ENCODE measurements around the gene LRRC27. TPM values are rescaled to one million over a fixed set of nuclear protein-coding genes. Genes with fewer than 3 reads are reported as not detected.

LRRC27 gene
- total and polyA plus RNA-seq, 2 experiments from 2014 or later: 7.5 to 9.6 TPM

DNA sequence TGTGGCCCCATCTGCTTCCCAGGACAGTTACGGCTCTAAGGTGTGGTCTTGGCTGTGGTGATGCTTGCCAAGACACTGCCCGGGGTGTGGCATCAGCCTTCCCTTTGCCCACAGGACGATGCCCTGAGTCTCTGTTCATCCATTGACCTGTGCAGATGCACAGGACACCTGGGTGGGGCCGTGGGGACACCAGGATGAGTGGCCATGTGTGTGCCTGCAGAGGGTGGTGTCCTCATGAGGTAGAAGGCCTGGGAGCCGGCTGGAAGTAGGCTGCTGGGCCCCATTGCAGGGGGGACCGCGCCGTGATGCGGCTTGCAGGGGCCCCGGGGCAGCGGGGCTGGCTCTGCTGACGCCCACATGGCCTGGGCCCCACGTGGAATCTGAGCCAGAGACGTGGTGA, 42.6 kb downstream of the LRRC27 start:
- Histone ChIP-seq H3K36me3 (ENCODE audit: low read depth) (no peaks in the 10 kb centered on the region), H3K9ac (no peak overlapping the region), H3K4me3 (no peak overlapping the region), H3K4me1 (ENCODE audit: insufficient read depth) (no peaks in the 10 kb centered on the region), H3K9me2 (ENCODE audit: insufficient read depth) (no peaks in the 10 kb centered on the region), H3K27ac (no peak overlapping the region), H3F3A (ENCODE audit: insufficient read depth) (no peaks in the 10 kb centered on the region), H3K9me3 (ENCODE audit: low read depth) (no peaks in the 10 kb centered on the region), H3K27me3 (replicated peaks; ENCODE audit: insufficient read depth) (no peaks in the 10 kb centered on the region), H4K20me1 (ENCODE audit: insufficient read depth) (no peaks in the 10 kb centered on the region), H3K79me2 (ENCODE audit: insufficient read depth) (no peaks in the 10 kb centered on the region), H2AFZ (no peak overlapping the region), H3K4me2 (ENCODE audit: unreplicated experiment) (no peak overlapping the region)
- DNase-seq: no peak
- 83 to 86% methylated on average over 13 to 14 of the region's 14 CpGs for WGBS, 2 experiments (ENCODE audit: low coverage in 1 of 2, low lambda C conversion rate in 2 of 2, missing lambda C conversion rate in 2 of 2)
- in situ Hi-C loops (cut with MboI): no loop called here
- no peak for TF ChIP-seq EZH2phosphoT487 (IDR thresholded peaks at IDR 0.05; ENCODE audit: insufficient read depth, low read depth)
- no peak for TF ChIP-seq EZH2 (IDR thresholded peaks at IDR 0.05; ENCODE audit: insufficient read depth, poor library complexity, severe bottlenecking)

DNA sequence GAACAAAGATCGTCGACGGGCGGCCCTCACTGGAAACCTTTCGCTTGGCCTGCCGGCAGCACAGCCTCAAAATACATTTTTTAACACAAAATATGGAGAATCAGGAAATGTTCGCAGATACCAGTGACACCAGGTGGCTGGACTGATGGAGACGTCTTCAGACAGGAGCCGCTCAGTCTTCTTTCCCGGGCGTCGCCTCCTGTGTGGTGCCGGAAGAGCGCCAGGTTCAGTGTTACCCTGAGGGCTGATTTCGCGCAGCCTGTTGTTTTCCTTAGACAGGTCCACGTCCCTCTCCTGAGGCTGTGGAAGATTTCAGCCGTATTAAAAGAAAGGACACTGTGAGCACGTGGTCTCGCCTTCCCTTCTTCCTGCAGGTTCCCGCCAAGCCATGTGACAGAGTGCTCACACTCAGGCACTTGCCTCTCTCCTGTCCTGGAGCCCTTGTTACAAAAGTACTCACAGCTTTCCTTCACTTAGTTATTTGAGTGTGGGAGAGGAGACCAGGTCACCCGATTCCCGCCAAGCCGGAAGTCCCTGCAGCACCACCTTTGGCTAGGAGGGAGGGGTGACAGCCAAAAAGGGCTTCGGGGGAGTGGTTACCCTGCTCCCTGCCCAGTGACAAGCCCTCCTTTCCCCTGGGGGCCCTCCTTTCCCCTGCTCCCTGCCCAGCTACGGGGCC, 43.3 kb downstream of the LRRC27 start:
- no peak overlapping the region for H2AFZ ChIP-seq
- no peaks in the 10 kb centered on the region for H3F3A ChIP-seq (ENCODE audit: insufficient read depth)

DNA sequence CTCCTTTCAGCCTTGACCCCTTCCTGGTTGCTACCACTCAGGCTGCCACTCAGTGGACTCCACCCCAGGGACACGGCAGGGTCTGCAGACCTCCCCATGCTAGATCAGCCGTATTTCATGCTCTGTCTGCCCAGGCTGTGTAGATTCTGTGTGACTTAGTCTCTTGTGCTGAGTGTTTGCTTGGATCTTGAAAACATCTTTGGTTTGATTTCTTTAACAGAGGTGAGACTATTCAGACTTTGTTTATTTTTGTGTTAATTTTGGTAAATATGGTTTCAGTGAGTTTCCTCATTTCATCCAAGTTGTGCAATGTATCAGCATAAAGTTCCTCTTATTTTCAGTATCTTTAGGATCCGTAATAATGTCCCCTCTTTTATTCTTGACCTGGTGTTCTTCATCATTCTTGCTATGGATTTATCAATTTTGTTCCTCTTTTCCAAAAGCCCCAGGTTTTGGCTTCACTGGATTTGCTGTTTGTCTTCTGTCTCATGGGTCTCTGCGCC, 43.9 kb downstream of the LRRC27 start:
- no peaks in the 10 kb centered on the region for H3K79me2 ChIP-seq (ENCODE audit: insufficient read depth)
- 52 to 56% methylated on average over 4 of the region's 4 CpGs for WGBS, 2 experiments (ENCODE audit: low coverage in 1 of 2, low lambda C conversion rate in 2 of 2, missing lambda C conversion rate in 2 of 2)
- H3K9me2 ChIP-seq (ENCODE audit: insufficient read depth): no peaks in the 10 kb centered on the region
- no peak overlapping the region for H3K4me2 ChIP-seq (ENCODE audit: unreplicated experiment)
- H2AFZ ChIP-seq: no peak overlapping the region
- no peaks in the 10 kb centered on the region for H3K27me3 ChIP-seq (replicated peaks; ENCODE audit: insufficient read depth)
- TF ChIP-seq EZH2phosphoT487 (IDR thresholded peaks at IDR 0.05; ENCODE audit: insufficient read depth, low read depth) (no peak), EZH2 (IDR thresholded peaks at IDR 0.05; ENCODE audit: insufficient read depth, poor library complexity, severe bottlenecking) (no peak)
- no peak overlapping the region for H3K9ac ChIP-seq
- no peak overlapping the region for H3K4me3 ChIP-seq
- H4K20me1 ChIP-seq (ENCODE audit: insufficient read depth): no peaks in the 10 kb centered on the region
- H3K27ac ChIP-seq: no peak overlapping the region
- no peak for DNase-seq
- H3K4me1 ChIP-seq (ENCODE audit: insufficient read depth): no peaks in the 10 kb centered on the region
- no peaks in the 10 kb centered on the region for H3K36me3 ChIP-seq (ENCODE audit: low read depth)
- no peaks in the 10 kb centered on the region for H3F3A ChIP-seq (ENCODE audit: insufficient read depth)
- no peaks in the 10 kb centered on the region for H3K9me3 ChIP-seq (ENCODE audit: low read depth)
- in situ Hi-C loops (cut with MboI): no loop called here

More for the DNA sequence above, 43.3 kb downstream of the LRRC27 start:
- 93 to 94% methylated on average over 26 of the region's 26 CpGs for WGBS, 2 experiments (ENCODE audit: low coverage in 1 of 2, low lambda C conversion rate in 2 of 2, missing lambda C conversion rate in 2 of 2)
- Histone ChIP-seq H3K79me2 (ENCODE audit: insufficient read depth) (no peaks in the 10 kb centered on the region), H3K9me3 (ENCODE audit: low read depth) (no peaks in the 10 kb centered on the region), H3K36me3 (ENCODE audit: low read depth) (no peaks in the 10 kb centered on the region), H3K4me1 (ENCODE audit: insufficient read depth) (no peaks in the 10 kb centered on the region), H3K4me2 (ENCODE audit: unreplicated experiment) (no peak overlapping the region), H3K27me3 (replicated peaks; ENCODE audit: insufficient read depth) (no peaks in the 10 kb centered on the region), H3K4me3 (no peak overlapping the region), H3K9me2 (ENCODE audit: insufficient read depth) (no peaks in the 10 kb centered on the region), H3K27ac (no peak overlapping the region), H3K9ac (no peak overlapping the region), H4K20me1 (ENCODE audit: insufficient read depth) (no peaks in the 10 kb centered on the region)
- in situ Hi-C loops (cut with MboI): no loop called here
- no peak for DNase-seq
- TF ChIP-seq EZH2 (IDR thresholded peaks at IDR 0.05; ENCODE audit: insufficient read depth, poor library complexity, severe bottlenecking) (no peak), EZH2phosphoT487 (IDR thresholded peaks at IDR 0.05; ENCODE audit: insufficient read depth, low read depth) (no peak)

DNA sequence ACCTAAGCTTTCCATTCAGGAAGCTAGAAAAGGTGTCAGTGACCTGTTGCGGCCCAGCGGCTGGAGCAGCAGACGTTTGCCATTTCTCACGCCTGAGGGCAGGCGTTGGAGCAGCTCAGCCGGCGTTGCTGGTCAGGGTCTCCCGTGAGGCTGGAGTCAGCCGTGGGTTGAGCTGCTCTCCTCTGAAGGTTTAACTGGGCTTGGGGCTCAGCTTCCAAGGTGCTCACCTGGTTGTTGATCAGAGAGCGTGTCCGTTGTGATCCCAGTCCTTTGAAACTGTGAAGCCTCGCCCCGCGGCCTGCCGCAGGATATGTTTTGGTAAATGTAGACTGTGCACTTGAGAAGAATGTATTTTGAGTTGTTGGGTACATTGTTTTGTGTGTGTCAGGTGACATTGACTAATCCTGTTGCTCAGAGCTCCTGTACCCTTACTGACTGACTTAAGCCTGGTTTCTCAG, 44.4 kb downstream of the LRRC27 start:
- no peaks in the 10 kb centered on the region for H3K27me3 ChIP-seq (replicated peaks; ENCODE audit: insufficient read depth)
- no peak overlapping the region for H3K4me3 ChIP-seq
- H3K9ac ChIP-seq: no peak overlapping the region
- no peak overlapping the region for H2AFZ ChIP-seq
- H3K36me3 ChIP-seq (ENCODE audit: low read depth): no peaks in the 10 kb centered on the region
- H3K9me3 ChIP-seq (ENCODE audit: low read depth): no peaks in the 10 kb centered on the region
- 87 to 90% methylated on average over 15 of the region's 15 CpGs for WGBS, 2 experiments (ENCODE audit: low coverage in 1 of 2, low lambda C conversion rate in 2 of 2, missing lambda C conversion rate in 2 of 2)
- no peak overlapping the region for H3K27ac ChIP-seq
- TF ChIP-seq EZH2 (IDR thresholded peaks at IDR 0.05; ENCODE audit: insufficient read depth, poor library complexity, severe bottlenecking) (no peak), EZH2phosphoT487 (IDR thresholded peaks at IDR 0.05; ENCODE audit: insufficient read depth, low read depth) (no peak)
- no peaks in the 10 kb centered on the region for H3K79me2 ChIP-seq (ENCODE audit: insufficient read depth)
- in situ Hi-C loops (cut with MboI): no loop called here
- no peak overlapping the region for H3K4me2 ChIP-seq (ENCODE audit: unreplicated experiment)
- H3F3A ChIP-seq (ENCODE audit: insufficient read depth): no peaks in the 10 kb centered on the region
- H3K9me2 ChIP-seq (ENCODE audit: insufficient read depth): no peaks in the 10 kb centered on the region
- DNase-seq: no peak
- H3K4me1 ChIP-seq (ENCODE audit: insufficient read depth): no peaks in the 10 kb centered on the region
- no peaks in the 10 kb centered on the region for H4K20me1 ChIP-seq (ENCODE audit: insufficient read depth)
